Parathyroid adenoma (tissue), 2 donors: ENCODE measurements around the gene GPALPP1.
"Not testable (repeated sequence)": the region's sequence is repeated elsewhere in the genome, so short reads cannot be mapped to it uniquely, and the experiment has no call there.

Experiments used
- H2AFZ ChIP-seq: fragments of 300-600 bp; sonication (generic); one replicate; pipeline ENCODE4 v1.7.0; 2017; ENCODE audit warnings: antibody characterized with exemption, mild to moderate bottlenecking
- H3K27ac ChIP-seq: fragments of 300-600 bp; sonication (generic); one replicate; pipeline ENCODE4 v1.7.0; 2017
- H3K27me3 ChIP-seq: fragments of 300-600 bp; sonication (generic); one replicate; pipeline ENCODE4 v1.7.0; 2017; ENCODE audit warnings: low read length; ENCODE audit not compliant: control insufficient read depth, insufficient read depth
- H3K36me3 ChIP-seq: fragments of 300-600 bp; sonication (generic); one replicate; pipeline ENCODE4 v1.7.0; 2017; ENCODE audit warnings: low read length; ENCODE audit not compliant: control insufficient read depth, insufficient read depth
- H3K4me1 ChIP-seq: fragments of 300-600 bp; sonication (generic); one replicate; pipeline ENCODE4 v1.7.0; 2017; ENCODE audit warnings: control low read depth
- H3K4me2 ChIP-seq: fragments of 300-600 bp; sonication (generic); one replicate; pipeline ENCODE4 v1.7.0; 2017; ENCODE audit warnings: low read length
- H3K4me3 ChIP-seq: fragments of 300-600 bp; sonication (generic); one replicate; pipeline ENCODE4 v1.7.0; 2017; ENCODE audit warnings: low read depth, low read length
- H3K79me2 ChIP-seq: fragments of 300-600 bp; sonication (generic); one replicate; pipeline ENCODE4 v1.7.0; 2017; ENCODE audit warnings: control low read depth
- H3K9ac ChIP-seq: fragments of 300-600 bp; sonication (generic); one replicate; pipeline ENCODE4 v1.7.0; 2017; ENCODE audit warnings: mild to moderate bottlenecking
- H3K9me3 ChIP-seq: fragments of 300-600 bp; sonication (generic); one replicate; pipeline ENCODE4 v1.7.0; 2017; ENCODE audit warnings: low read length; ENCODE audit not compliant: control insufficient read depth
- CTCF ChIP-seq: fragments of 300-600 bp; sonication (generic); IDR thresholded peaks from one replicate; pipeline ENCODE4 v1.7.0; 2017; ENCODE audit warnings: antibody characterized with exemption, mild to moderate bottlenecking
- donor health status: primary hyperparathyroidism.

The GPALPP1 gene

GRCh38 chr13:44989071-44989889 is at the start of gene GPALPP1, which contains the start of gene NUFIP1:
Gene GPALPP1, plus strand, starts transcription at chr13:44989538. Its CDS starts 117 bp downstream, at chr13:44989655.
Gene NUFIP1, minus strand, starts transcription at chr13:44989471. Its CDS starts 35 bp downstream, at chr13:44989436.
- Histone ChIP-seq H3K79me2 (peaks cover 22% of the 10 kb centered on the region), H3K27me3 (no peaks in the 10 kb centered on the region), H3K9me3 (no peaks in the 10 kb centered on the region), H3K27ac (peak within 1 kb of the TSS; percentile 74), H3K4me2 (peak within 1 kb of the TSS; percentile 98), H3K4me1 (no peaks in the 10 kb centered on the region), H3K9ac (peak within 1 kb of the TSS; percentile 80), H3K4me3 (peak within 1 kb of the TSS; percentile 96), H3K36me3 (no peaks in the 10 kb centered on the region), H2AFZ (peak within 1 kb of the TSS; percentile 96)
- no peak for TF ChIP-seq CTCF

GRCh38 chr13:44943411-44943810 is 45.9 kb upstream of the GPALPP1 start:
- H2AFZ ChIP-seq, H3K36me3 ChIP-seq, H3K9me3 ChIP-seq, H3K4me3 ChIP-seq, H3K27ac ChIP-seq, H3K4me1 ChIP-seq, H3K9ac ChIP-seq, H3K27me3 ChIP-seq, H3K4me2 ChIP-seq, H3K79me2 ChIP-seq: not testable (repeated sequence)

GRCh38 chr13:44951184-44951583 is 38.2 kb upstream of the GPALPP1 start:
- Histone ChIP-seq H3K27me3 (no peaks in the 10 kb centered on the region), H3K9me3 (no peaks in the 10 kb centered on the region), H3K79me2 (no peaks in the 10 kb centered on the region), H3K4me1 (peaks cover 25% of the 10 kb centered on the region), H3K36me3 (peaks cover 2% of the 10 kb centered on the region), H3K4me3 (no peak overlapping the region), H3K4me2 (no peak overlapping the region), H3K9ac (no peak overlapping the region), H3K27ac (peak overlapping the region; percentile 90), H2AFZ (peak overlapping the region; percentile 18)
- TF ChIP-seq CTCF: no peak

- H3K9ac ChIP-seq: no peak overlapping the region
- no peaks in the 10 kb centered on the region for H3K36me3 ChIP-seq
- H3K27me3 ChIP-seq: no peaks in the 10 kb centered on the region
- H3K4me3 ChIP-seq: peak overlapping the region; percentile 3
- peaks cover 25% of the 10 kb centered on the region for H3K4me1 ChIP-seq
- H3K79me2 ChIP-seq: no peaks in the 10 kb centered on the region
- H3K27ac ChIP-seq: peak overlapping the region; percentile 90
- peak overlapping the region; percentile 62 for H3K4me2 ChIP-seq
- H3K9me3 ChIP-seq: no peaks in the 10 kb centered on the region
- TF ChIP-seq CTCF: no peak
- no peak overlapping the region for H2AFZ ChIP-seq
Observed at GRCh38 chr13:44952671-44953070, 36.7 kb upstream of the GPALPP1 start.

- Histone ChIP-seq H3K79me2 (no peaks in the 10 kb centered on the region), H2AFZ (no peak overlapping the region), H3K36me3 (no peaks in the 10 kb centered on the region), H3K4me3 (no peak overlapping the region), H3K27me3 (no peaks in the 10 kb centered on the region), H3K4me1 (peaks cover 25% of the 10 kb centered on the region), H3K27ac (peak overlapping the region; percentile 90), H3K9ac (no peak overlapping the region), H3K9me3 (no peaks in the 10 kb centered on the region), H3K4me2 (no peak overlapping the region)
- no peak for TF ChIP-seq CTCF
Observed at GRCh38 chr13:44954224-44954623, 35.1 kb upstream of the GPALPP1 start.
